ENCODE measurements around the gene AMPD2.

The AMPD2 gene

DNA sequence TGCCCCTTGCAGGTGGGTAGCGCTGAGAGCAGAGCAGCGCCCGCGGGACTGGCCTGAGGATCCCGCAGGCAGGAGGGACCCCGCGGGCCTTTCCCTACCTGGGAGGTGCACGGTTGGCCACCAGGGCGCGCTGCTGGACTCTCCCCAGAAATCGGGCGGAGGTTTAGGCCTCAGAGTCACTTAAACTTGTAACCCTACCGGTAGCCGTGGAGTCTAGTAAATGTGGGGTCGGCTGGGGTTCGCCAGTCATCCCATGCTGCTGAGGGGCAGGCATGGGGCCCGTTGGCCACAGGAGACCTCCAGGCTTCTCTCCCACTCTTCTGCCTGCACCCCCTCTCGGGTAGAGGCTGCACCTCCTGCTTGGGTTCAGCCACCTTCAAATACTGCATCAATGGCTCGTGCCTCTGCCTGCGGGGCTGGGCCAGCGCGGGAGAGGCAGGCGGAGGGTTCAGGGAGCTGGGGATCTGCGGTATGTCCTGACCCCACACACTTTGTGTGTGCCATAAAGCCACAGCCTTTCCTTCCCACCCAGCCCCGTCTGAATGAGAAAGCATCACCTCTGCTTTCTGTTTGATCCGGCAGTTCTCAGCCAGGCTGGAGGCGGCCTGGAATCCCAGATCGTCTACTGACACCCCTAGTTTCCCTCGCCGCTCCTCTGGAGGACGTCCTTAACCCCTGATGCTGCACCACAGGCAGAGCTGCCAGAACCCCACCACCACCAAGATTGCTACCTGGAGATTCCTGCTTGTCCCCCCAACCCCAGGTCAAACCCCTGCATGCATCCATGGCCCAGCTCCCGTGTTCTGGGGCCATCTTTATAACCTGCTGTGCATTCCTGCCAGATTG, 24.0 kb downstream of the AMPD2 start:
- TF ChIP-seq POU2F2 (IDR thresholded peaks at IDR 0.05; ENCODE audit: low read depth, low read length) (no peak), POLR2AphosphoS5 (IDR thresholded peaks at IDR 0.05; ENCODE audit: low read depth, low read length) (no peak), SPI1 (IDR thresholded peaks at IDR 0.05; ENCODE audit: low read depth, low read length) (no peak), POLR2A (IDR thresholded peaks at IDR 0.05; ENCODE audit: low read depth, low read length) (no peak), PAX5 (IDR thresholded peaks at IDR 0.05; ENCODE audit: insufficient read depth, low read length, severe bottlenecking) (no peak), TAF1 (IDR thresholded peaks at IDR 0.05; ENCODE audit: low read depth, low read length) (no peak)
- peak; percentile 81 for DNase-seq (ENCODE audit: insufficient read length, low spot score)
- FAIRE-seq: peak; percentile 79

DNA sequence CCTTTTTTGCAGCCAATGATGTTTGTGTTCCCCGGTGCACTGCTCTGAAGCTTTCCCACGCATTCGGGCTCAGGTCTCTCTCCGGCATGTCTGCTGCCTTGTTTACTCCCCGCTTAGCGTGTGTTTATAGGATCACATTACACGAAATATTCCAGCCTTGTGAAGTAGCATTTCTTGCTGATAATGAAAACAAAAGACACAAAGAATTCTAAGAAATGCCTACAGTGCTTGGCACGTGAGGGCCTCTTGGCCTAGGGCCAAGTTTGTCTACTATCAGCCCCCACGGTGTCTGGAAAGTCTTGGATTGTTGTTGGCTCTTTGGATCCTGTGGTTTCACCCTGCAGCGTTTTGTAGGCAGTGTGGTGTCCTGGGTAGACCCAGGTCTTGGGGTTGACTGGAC, 25.0 kb downstream of the AMPD2 start:
- DNase-seq (ENCODE audit: insufficient read length, low spot score) (no peak), FAIRE-seq (no peak)
- TF ChIP-seq PAX5 (IDR thresholded peaks at IDR 0.05; ENCODE audit: insufficient read depth, low read length, severe bottlenecking): no peak
- no peak for TF ChIP-seq POLR2A (IDR thresholded peaks at IDR 0.05; ENCODE audit: low read depth, low read length)
- no peak for TF ChIP-seq POU2F2 (IDR thresholded peaks at IDR 0.05; ENCODE audit: low read depth, low read length)
- no peak for TF ChIP-seq TAF1 (IDR thresholded peaks at IDR 0.05; ENCODE audit: low read depth, low read length)
- TF ChIP-seq SPI1 (IDR thresholded peaks at IDR 0.05; ENCODE audit: low read depth, low read length): no peak
- TF ChIP-seq POLR2AphosphoS5 (IDR thresholded peaks at IDR 0.05; ENCODE audit: low read depth, low read length): no peak

DNA sequence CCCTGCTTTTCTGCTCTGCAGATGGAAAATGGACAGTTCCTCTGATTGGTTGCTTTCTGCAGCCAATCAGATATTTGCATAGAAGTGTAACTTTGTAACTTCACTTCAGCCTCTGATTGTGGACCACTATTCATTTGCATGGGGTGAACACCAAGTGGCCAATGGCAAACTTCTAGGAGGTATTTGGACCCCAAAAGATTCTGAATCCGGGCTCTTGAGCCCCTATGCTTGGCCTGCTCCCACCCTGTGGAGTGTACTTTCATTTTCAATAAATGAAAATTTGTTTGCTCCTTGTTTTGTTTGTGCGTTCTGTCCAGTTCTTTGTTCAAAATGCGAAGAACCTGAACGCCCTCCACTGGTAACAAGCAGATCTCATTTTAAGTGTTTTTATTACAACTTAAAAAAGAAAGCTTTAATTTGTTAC, 29.9 kb downstream of the AMPD2 start:
- TF ChIP-seq TAF1 (IDR thresholded peaks at IDR 0.05; ENCODE audit: low read depth, low read length) (no peak), POU2F2 (IDR thresholded peaks at IDR 0.05; ENCODE audit: low read depth, low read length) (no peak), POLR2AphosphoS5 (IDR thresholded peaks at IDR 0.05; ENCODE audit: low read depth, low read length) (no peak), SPI1 (IDR thresholded peaks at IDR 0.05; ENCODE audit: low read depth, low read length) (no peak), POLR2A (IDR thresholded peaks at IDR 0.05; ENCODE audit: low read depth, low read length) (no peak), PAX5 (IDR thresholded peaks at IDR 0.05; ENCODE audit: insufficient read depth, low read length, severe bottlenecking) (no peak)
- DNase-seq (ENCODE audit: insufficient read length, low spot score): no peak
- FAIRE-seq: no peak

DNA sequence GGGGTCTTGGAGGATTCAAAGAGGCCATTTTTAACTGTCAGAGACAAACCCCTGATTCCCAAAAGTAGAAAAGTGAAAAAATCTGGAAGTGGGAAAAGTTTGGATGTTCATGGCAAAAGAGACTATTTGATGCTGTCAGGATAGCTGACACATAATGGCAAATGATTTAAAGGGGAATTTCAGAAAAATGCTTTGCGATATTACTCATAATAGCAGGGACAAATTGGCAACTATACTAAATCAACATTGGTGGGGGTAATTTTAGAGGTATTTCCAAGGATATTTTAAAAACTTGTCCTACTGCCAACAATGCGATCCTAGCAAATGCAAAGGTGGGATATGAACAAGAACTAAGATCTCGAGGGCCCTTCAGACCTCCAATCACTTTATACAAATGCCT, 31.0 kb downstream of the AMPD2 start:
- DNase-seq (ENCODE audit: insufficient read length, low spot score) (no peak), FAIRE-seq (no peak)
- no peak for TF ChIP-seq PAX5 (IDR thresholded peaks at IDR 0.05; ENCODE audit: insufficient read depth, low read length, severe bottlenecking)
- TF ChIP-seq POLR2A (IDR thresholded peaks at IDR 0.05; ENCODE audit: low read depth, low read length): no peak
- TF ChIP-seq POU2F2 (IDR thresholded peaks at IDR 0.05; ENCODE audit: low read depth, low read length): no peak
- TF ChIP-seq POLR2AphosphoS5 (IDR thresholded peaks at IDR 0.05; ENCODE audit: low read depth, low read length): no peak
- no peak for TF ChIP-seq TAF1 (IDR thresholded peaks at IDR 0.05; ENCODE audit: low read depth, low read length)
- no peak for TF ChIP-seq SPI1 (IDR thresholded peaks at IDR 0.05; ENCODE audit: low read depth, low read length)

DNA sequence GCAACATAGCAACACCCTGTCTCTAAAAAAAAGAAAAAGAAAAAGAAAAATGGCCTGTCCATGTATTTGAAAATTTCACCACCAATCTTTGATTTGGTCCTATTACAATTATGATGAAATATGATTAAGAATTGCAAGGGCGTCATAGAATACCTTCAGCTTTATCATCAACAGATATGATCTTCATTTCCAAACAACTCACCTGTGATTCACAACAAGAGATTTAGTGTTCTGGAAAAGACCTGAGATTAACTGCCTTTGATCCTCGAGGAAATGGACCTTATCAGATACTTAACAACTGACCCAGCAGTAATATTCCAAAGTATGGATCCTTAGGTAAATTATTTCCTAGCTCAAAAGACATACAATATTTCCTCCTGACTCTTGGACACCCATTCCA, 32.8 kb downstream of the AMPD2 start:
- DNase-seq (ENCODE audit: insufficient read length, low spot score): no peak
- FAIRE-seq: no peak
- TF ChIP-seq PAX5 (IDR thresholded peaks at IDR 0.05; ENCODE audit: insufficient read depth, low read length, severe bottlenecking): no peak
- no peak for TF ChIP-seq SPI1 (IDR thresholded peaks at IDR 0.05; ENCODE audit: low read depth, low read length)
- TF ChIP-seq POU2F2 (IDR thresholded peaks at IDR 0.05; ENCODE audit: low read depth, low read length): no peak

DNA sequence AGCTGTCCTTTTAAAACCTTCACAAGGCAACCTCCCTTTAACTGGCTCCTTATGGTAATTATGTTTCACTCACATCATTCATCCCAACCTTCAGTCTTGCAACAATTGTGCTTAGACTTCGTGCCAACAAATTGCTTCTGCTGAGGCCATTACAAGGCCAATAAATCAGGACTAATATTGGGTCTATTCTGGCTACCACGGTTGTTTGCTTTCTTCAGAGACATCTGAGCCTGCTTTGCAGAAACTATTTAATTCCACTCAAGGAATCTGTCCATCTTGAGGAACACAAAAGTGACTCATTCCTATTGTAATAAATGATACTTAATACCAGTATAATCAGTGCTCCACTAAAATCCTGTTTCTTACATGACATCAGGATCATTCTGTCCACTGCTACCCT, 33.7 kb downstream of the AMPD2 start:
- FAIRE-seq: no peak
- no peak for TF ChIP-seq SPI1 (IDR thresholded peaks at IDR 0.05; ENCODE audit: low read depth, low read length)
- no peak for TF ChIP-seq POU2F2 (IDR thresholded peaks at IDR 0.05; ENCODE audit: low read depth, low read length)
- TF ChIP-seq PAX5 (IDR thresholded peaks at IDR 0.05; ENCODE audit: insufficient read depth, low read length, severe bottlenecking): no peak
- no peak for DNase-seq (ENCODE audit: insufficient read length, low spot score)

DNA sequence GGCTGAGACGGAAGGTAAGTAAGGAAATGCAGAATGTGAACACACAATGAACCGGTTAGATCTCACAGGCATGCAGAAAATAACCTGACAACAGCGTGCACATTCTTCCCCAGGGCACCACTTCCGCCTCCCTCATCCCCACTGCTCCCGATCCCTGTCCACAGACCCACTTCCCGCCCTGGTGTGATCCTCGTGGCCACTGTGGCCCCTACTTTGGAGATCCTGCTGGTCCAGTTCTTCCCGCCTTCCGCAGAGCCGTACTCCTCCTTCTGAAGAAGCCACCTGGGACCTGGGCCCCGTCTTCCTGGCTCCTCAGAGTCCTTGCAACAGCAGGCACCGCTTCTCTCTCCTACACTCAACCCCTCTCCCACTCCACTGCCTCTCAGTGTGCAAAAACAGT, 34.9 kb downstream of the AMPD2 start:
- FAIRE-seq: no peak
- TF ChIP-seq TAF1 (IDR thresholded peaks at IDR 0.05; ENCODE audit: low read depth, low read length) (no peak), POLR2AphosphoS5 (IDR thresholded peaks at IDR 0.05; ENCODE audit: low read depth, low read length) (no peak), POU2F2 (IDR thresholded peaks at IDR 0.05; ENCODE audit: low read depth, low read length) (no peak), PAX5 (IDR thresholded peaks at IDR 0.05; ENCODE audit: insufficient read depth, low read length, severe bottlenecking) (no peak), POLR2A (IDR thresholded peaks at IDR 0.05; ENCODE audit: low read depth, low read length) (no peak), SPI1 (IDR thresholded peaks at IDR 0.05; ENCODE audit: low read depth, low read length) (no peak)
- no peak for DNase-seq (ENCODE audit: insufficient read length, low spot score)

DNA sequence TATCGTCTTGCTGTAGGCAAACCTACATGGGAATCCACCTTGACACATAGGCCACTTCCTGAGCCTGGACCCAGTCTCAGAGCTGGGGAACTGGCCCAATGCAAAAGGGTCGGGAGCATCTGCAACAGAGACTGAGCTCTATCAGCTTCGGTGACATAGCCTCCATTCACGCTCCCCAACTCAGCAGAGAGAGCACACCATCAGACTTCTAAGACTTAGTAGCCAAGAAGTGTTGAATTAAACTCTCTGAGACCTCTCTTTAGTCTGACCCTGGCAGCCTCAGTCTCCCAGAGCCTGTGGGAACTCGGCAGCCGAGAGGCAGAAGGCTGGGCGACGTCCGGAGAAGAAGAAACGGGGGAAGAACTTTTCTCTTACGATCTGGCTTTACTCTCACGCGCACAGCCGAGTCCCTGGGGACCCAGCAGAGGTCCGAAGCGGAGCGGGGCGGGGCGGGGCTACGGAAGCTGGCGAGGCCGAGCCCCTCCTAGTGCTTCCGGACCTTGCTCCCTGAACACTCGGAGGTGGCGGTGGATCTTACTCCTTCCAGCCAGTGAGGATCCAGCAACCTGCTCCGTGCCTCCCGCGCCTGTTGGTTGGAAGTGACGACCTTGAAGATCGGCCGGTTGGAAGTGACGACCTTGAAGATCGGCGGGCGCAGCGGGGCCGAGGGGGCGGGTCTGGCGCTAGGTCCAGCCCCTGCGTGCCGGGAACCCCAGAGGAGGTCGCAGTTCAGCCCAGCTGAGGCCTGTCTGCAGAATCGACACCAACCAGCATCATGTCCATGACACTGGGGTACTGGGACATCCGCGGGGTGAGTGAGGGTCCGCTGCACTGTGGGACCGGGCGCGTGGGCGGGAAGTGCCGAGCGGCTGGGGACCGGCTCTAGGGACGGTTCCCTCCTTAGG, 36.2 kb downstream of the AMPD2 start, which contains the start of gene GSTM4:
GSTM4 (plus strand) TSS at position 485 of the 905 bp plus-strand sequence; CDS start at position 776, 291 bp downstream.
- TF ChIP-seq POLR2A (IDR thresholded peaks at IDR 0.05; ENCODE audit: low read depth, low read length) (0 out of 2 replicates have a peak, but pooled peaks have one; percentile 33), PAX5 (IDR thresholded peaks at IDR 0.05; ENCODE audit: insufficient read depth, low read length, severe bottlenecking) (no peak), POLR2AphosphoS5 (IDR thresholded peaks at IDR 0.05; ENCODE audit: low read depth, low read length) (0 out of 2 replicates have a peak, but pooled peaks have one; percentile 18)
- FAIRE-seq (peak; percentile 65), DNase-seq (ENCODE audit: insufficient read length, low spot score) (peak; percentile 86)

DNA sequence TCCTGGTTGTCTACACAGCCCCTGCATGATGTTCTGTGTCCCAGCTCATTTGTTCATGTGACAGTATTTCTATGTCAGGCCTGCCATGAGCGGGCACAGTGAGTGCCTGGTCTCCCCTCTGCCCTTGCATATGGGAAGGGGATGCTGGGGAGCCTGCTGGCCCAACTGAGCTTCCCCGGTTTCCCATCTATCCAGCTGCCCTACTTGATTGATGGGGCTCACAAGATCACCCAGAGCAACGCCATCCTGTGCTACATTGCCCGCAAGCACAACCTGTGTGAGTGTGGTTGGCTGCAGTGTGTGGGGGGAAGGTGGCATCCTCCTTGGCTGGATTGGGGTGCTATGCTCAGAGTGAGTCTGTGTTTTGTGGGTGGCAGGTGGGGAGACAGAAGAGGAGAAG, 37.8 kb downstream of the AMPD2 start:
- FAIRE-seq (no peak), DNase-seq (ENCODE audit: insufficient read length, low spot score) (no peak)
- TF ChIP-seq POLR2AphosphoS5 (IDR thresholded peaks at IDR 0.05; ENCODE audit: low read depth, low read length) (no peak), SPI1 (IDR thresholded peaks at IDR 0.05; ENCODE audit: low read depth, low read length) (no peak), TAF1 (IDR thresholded peaks at IDR 0.05; ENCODE audit: low read depth, low read length) (no peak), PAX5 (IDR thresholded peaks at IDR 0.05; ENCODE audit: insufficient read depth, low read length, severe bottlenecking) (no peak), POLR2A (IDR thresholded peaks at IDR 0.05; ENCODE audit: low read depth, low read length) (no peak), POU2F2 (IDR thresholded peaks at IDR 0.05; ENCODE audit: low read depth, low read length) (no peak)
